ENCODE measurements around the gene OR1D5. TPM values are rescaled to one million over a fixed set of nuclear protein-coding genes. Genes with fewer than 3 reads are reported as not detected.
A peak's percentile ranks its signal among the peaks of the same experiment; 100 is the strongest.
"Not testable (repeated sequence)": the region's sequence is repeated elsewhere in the genome, so short reads cannot be mapped to it uniquely, and the experiment has no call there.

OR1D5 gene, protein sequence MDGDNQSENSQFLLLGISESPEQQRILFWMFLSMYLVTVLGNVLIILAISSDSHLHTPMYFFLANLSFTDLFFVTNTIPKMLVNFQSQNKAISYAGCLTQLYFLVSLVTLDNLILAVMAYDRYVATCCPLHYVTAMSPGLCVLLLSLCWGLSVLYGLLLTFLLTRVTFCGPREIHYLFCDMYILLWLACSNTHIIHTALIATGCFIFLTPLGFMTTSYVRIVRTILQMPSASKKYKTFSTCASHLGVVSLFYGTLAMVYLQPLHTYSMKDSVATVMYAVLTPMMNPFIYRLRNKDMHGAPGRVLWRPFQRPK
- under 1 TPM in 1 of 4 donors, not detected in 3; 0.81 TPM for polyA plus RNA-seq
- long read RNA-seq, donor 1 = 0 reads
- long read RNA-seq, donor 2 = 0 reads
- long read RNA-seq, donor 3 = 0 reads
- long read RNA-seq, donor 4 = 0 reads
- long read RNA-seq, donor 5 = 0 reads
- long read RNA-seq, donor 6 = 0 reads
- long read RNA-seq, donor 7 = 0 reads
- long read RNA-seq, donor 8 = 0 reads
- long read RNA-seq, donor 9 = 0 reads
- long read RNA-seq, donor 10 = 0 reads

DNA sequence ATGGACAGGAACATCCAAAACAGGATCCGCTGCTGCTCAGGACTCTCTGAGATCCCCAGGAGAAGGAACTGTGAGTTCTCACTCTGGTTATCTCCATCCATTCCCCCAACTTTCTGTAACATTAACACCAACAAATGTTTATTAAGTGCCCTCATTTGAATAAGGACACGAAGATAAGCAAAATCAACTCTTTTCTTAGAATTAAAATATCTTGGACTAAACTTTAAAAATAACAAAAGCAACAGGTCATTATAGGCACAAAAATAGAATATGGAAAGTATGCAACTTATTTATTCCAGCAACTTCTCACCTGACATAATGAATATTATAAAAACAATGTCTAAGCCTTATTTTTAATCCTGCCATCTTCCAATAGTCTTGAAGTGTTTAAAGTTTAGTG, at the start of gene OR1D5:
Gene OR1D5, minus strand, starts transcription at position 101 of the 400 bp plus-strand sequence. Its CDS starts 0 bp downstream, at position 101.
- not testable (repeated sequence) for H3K9me3 ChIP-seq (ENCODE audit: control insufficient read depth in 2 of 2, insufficient read depth in 1 of 2, low read depth in 1 of 2, low read length in 1 of 2); H3K4me1 ChIP-seq (ENCODE audit: control insufficient read depth in 3 of 3, insufficient read depth in 2 of 3, low read depth in 1 of 3, low read length in 2 of 3); H3K27me3 ChIP-seq (ENCODE audit: control insufficient read depth in 3 of 3, insufficient read depth in 3 of 3, low read length in 3 of 3); H3K27ac ChIP-seq (ENCODE audit: low read depth in 1 of 3, low read length in 2 of 3); H3K4me3 ChIP-seq (ENCODE audit: low read depth in 1 of 3, low read length in 3 of 3); H3K36me3 ChIP-seq (ENCODE audit: control insufficient read depth in 3 of 3, insufficient read depth in 2 of 3, low read depth in 1 of 3, low read length in 3 of 3); DNase-seq; FAIRE-seq
- WGBS, 3 donors = 43 to 98% methylated on average over 1 to 2 of the region's 2 CpGs; no CpG with 5 or more reads in 1 of the 3 donors

DNA sequence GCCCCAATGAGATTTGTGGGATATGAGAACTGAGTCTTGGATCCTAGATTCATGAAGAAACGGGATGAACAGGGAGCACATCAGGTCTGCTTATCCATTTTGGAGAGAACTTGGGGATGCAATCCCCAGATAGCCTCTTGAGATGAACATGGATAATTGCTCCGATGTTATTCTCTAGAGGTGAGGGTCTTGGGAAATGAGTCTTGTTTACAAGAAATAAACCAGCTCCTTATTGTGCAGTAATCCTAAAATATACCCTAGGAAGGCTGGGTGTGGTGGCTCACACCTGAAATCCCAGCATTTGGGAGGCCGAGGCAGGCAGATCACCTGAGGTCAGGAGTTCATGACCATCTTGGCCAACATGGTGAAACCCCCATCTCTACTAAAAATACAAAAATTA, 40.9 kb upstream of the OR1D5 start, which contains the start of gene OR1D2:
Gene OR1D2, minus strand, starts transcription at position 101 of the 400 bp plus-strand sequence. CDS start 11,426 bp downstream, outside the sequence.
- FAIRE-seq = no peak
- H3K9me3 ChIP-seq (ENCODE audit: control insufficient read depth in 2 of 2, insufficient read depth in 1 of 2, low read depth in 1 of 2, low read length in 1 of 2) = no peaks in the 10 kb centered on the region
- H3K36me3 ChIP-seq (ENCODE audit: control insufficient read depth in 3 of 3, insufficient read depth in 2 of 3, low read depth in 1 of 3, low read length in 3 of 3) = no peaks in the 10 kb centered on the region
- H3K27ac ChIP-seq (ENCODE audit: low read depth in 1 of 3, low read length in 2 of 3) = no peak within 1 kb of the TSS
- no peak for DNase-seq
- H3K4me3 ChIP-seq (ENCODE audit: low read depth in 1 of 3, low read length in 3 of 3) = no peak within 1 kb of the TSS
- 57 to 75% (median 59%) methylated on average over 3 of the region's 3 CpGs for WGBS, 3 donors
- no peaks in the 10 kb centered on the region for H3K4me1 ChIP-seq (ENCODE audit: control insufficient read depth in 3 of 3, insufficient read depth in 2 of 3, low read depth in 1 of 3, low read length in 2 of 3)
- H3K27me3 ChIP-seq (ENCODE audit: control insufficient read depth in 3 of 3, insufficient read depth in 3 of 3, low read length in 3 of 3) = peaks cover 0 to 2% (median 0%) of the 10 kb centered on the region in 3 donors

DNA sequence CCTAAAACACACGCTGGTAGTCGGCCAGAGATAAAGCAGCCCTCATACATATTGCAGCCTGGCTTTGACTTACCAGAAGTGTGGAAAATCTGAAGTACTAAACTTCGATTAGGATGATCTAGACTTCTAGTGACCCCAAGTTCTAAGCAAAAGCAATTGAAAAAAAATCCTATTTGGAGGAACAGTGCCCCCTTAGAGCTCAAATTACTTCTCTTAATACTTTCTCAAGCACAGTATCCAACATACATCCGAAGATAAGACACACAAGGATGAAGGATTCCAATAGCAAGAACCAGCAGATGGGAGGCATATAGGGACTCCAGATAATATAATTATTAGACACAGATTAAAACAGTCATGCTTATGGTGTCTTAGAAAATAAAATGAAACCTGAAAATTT, 10.4 kb upstream of the OR1D5 start:
- H3K36me3 ChIP-seq (ENCODE audit: control insufficient read depth in 3 of 3, insufficient read depth in 2 of 3, low read depth in 1 of 3, low read length in 3 of 3); H3K9me3 ChIP-seq (ENCODE audit: control insufficient read depth in 2 of 2, insufficient read depth in 1 of 2, low read depth in 1 of 2, low read length in 1 of 2); FAIRE-seq; DNase-seq; H3K27ac ChIP-seq (ENCODE audit: low read depth in 1 of 3, low read length in 2 of 3); H3K4me1 ChIP-seq (ENCODE audit: control insufficient read depth in 3 of 3, insufficient read depth in 2 of 3, low read depth in 1 of 3, low read length in 2 of 3); H3K4me3 ChIP-seq (ENCODE audit: low read depth in 1 of 3, low read length in 3 of 3); H3K27me3 ChIP-seq (ENCODE audit: control insufficient read depth in 3 of 3, insufficient read depth in 3 of 3, low read length in 3 of 3): not testable (repeated sequence)
- WGBS, 3 donors = 63 to 72% (median 70%) methylated on average over 4 of the region's 4 CpGs

DNA sequence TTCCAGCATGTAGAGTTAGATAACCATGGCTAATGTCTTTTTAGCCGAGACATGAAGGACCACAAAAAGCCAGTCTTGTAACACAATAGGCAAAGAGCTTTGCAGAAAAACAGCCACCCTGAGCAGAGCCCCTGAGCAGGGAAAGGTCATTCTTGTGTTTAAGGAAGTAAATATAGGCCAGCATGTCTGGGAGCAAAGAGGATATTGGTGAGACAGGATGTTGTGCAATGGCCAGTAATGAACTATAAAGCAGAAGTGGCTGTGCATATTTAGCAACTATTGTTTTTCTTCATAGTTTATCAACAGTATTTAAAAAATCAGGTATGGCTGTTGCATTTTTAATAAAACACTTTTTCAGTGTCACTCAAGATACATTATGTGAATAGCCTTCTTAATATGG, 1.8 kb upstream of the OR1D5 start:
- not testable (repeated sequence) for H3K4me3 ChIP-seq (ENCODE audit: low read depth in 1 of 3, low read length in 3 of 3); DNase-seq; H3K27ac ChIP-seq (ENCODE audit: low read depth in 1 of 3, low read length in 2 of 3); H3K9me3 ChIP-seq (ENCODE audit: control insufficient read depth in 2 of 2, insufficient read depth in 1 of 2, low read depth in 1 of 2, low read length in 1 of 2); H3K4me1 ChIP-seq (ENCODE audit: control insufficient read depth in 3 of 3, insufficient read depth in 2 of 3, low read depth in 1 of 3, low read length in 2 of 3); H3K36me3 ChIP-seq (ENCODE audit: control insufficient read depth in 3 of 3, insufficient read depth in 2 of 3, low read depth in 1 of 3, low read length in 3 of 3); FAIRE-seq; H3K27me3 ChIP-seq (ENCODE audit: control insufficient read depth in 3 of 3, insufficient read depth in 3 of 3, low read length in 3 of 3)
- no CpG with 5 or more reads among the region's 1 CpG for WGBS, 3 donors

DNA sequence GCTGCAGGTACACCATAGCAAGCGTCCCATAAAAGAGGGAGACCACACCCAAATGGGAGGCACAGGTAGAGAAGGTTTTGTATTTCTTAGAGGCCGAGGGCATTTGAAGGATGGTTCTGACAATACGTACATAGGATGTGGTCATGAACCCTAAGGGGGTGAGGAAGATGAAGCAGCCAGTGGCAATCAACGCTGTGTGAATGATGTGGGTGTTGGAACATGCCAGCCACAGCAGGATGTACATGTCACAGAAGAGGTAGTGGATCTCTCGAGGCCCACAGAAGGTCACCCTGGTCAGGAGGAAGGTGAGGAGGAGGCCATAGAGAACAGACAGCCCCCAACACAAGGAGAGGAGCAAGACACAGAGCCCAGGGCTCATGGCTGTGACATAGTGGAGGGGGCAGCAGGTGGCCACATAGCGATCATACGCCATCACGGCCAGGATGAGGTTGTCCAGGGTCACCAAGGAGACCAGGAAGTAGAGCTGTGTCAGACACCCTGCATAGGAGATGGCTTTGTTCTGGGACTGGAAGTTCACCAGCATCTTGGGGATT, 506 bp downstream of the OR1D5 start:
- not testable (repeated sequence) for FAIRE-seq; H3K27ac ChIP-seq (ENCODE audit: low read depth in 1 of 3, low read length in 2 of 3); H3K27me3 ChIP-seq (ENCODE audit: control insufficient read depth in 3 of 3, insufficient read depth in 3 of 3, low read length in 3 of 3); H3K9me3 ChIP-seq (ENCODE audit: control insufficient read depth in 2 of 2, insufficient read depth in 1 of 2, low read depth in 1 of 2, low read length in 1 of 2); H3K36me3 ChIP-seq (ENCODE audit: control insufficient read depth in 3 of 3, insufficient read depth in 2 of 3, low read depth in 1 of 3, low read length in 3 of 3); DNase-seq; H3K4me3 ChIP-seq (ENCODE audit: low read depth in 1 of 3, low read length in 3 of 3); H3K4me1 ChIP-seq (ENCODE audit: control insufficient read depth in 3 of 3, insufficient read depth in 2 of 3, low read depth in 1 of 3, low read length in 2 of 3)
- 71 to 81% (median 79%) methylated on average over 8 of the region's 8 CpGs for WGBS, 3 donors

DNA sequence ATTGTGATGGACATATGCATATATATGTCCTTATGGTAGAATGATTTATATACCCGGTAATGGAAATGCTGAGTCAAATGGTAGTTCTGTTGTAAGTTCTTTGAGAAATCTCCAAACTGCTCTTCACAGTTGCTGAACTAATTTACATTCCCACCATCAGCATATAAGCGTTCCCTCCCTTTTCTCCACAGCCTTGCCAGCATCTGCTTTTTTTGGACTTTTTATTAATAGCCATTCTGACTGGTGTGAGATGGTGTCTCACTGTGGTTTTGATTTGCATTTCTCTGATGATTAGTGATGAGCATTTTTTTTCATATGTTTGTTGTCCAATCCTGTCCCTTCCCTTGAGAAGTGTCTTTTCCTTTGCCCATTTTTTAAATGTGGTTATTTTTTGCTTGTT, 8.5 kb downstream of the OR1D5 start:
- H3K27me3 ChIP-seq (ENCODE audit: control insufficient read depth in 3 of 3, insufficient read depth in 3 of 3, low read length in 3 of 3); H3K4me3 ChIP-seq (ENCODE audit: low read depth in 1 of 3, low read length in 3 of 3); FAIRE-seq; DNase-seq; H3K9me3 ChIP-seq (ENCODE audit: control insufficient read depth in 2 of 2, insufficient read depth in 1 of 2, low read depth in 1 of 2, low read length in 1 of 2); H3K27ac ChIP-seq (ENCODE audit: low read depth in 1 of 3, low read length in 2 of 3); H3K4me1 ChIP-seq (ENCODE audit: control insufficient read depth in 3 of 3, insufficient read depth in 2 of 3, low read depth in 1 of 3, low read length in 2 of 3); H3K36me3 ChIP-seq (ENCODE audit: control insufficient read depth in 3 of 3, insufficient read depth in 2 of 3, low read depth in 1 of 3, low read length in 3 of 3): not testable (repeated sequence)
- WGBS, 3 donors = 88 to 93% (median 90%) methylated on average over 1 of the region's 2 CpGs

DNA sequence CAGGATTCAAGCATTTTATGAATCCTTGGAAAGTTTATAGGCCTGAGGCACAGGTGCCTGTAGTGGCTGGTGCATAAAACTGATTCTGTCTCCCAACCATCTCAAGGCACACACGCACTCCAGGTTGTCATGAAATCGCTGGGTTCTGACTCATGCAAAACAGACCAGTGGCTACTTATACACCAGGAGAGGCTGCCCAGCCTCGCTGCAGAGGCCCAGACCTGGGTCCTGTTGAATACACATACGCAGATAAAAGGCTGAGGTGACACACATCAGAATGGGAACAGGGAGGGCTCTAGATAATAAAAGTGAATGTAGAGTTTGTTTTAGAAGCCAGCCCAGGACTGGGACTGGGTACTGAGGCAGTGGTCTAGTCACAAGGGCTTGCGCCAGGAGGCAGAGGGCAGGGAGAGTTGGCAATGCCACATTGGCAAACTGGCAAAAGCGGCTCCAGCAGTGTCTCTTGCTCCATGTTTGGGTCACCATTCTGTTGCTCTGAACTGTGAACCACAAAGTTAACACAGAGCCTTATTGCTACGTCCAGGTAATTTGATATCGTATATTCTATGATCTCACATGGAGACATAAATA, 13.6 kb downstream of the OR1D5 start:
- H3K4me1 ChIP-seq (ENCODE audit: control insufficient read depth in 3 of 3, insufficient read depth in 2 of 3, low read depth in 1 of 3, low read length in 2 of 3) = peaks cover 0 to 2% (median 0%) of the 10 kb centered on the region in 3 donors
- 91 to 93% (median 91%) methylated on average over 8 of the region's 8 CpGs for WGBS, 3 donors
- H3K4me3 ChIP-seq (ENCODE audit: low read depth in 1 of 3, low read length in 3 of 3) = peak overlapping the region in 1 of 3 donors; percentile 79
- no peaks in the 10 kb centered on the region for H3K27me3 ChIP-seq (ENCODE audit: control insufficient read depth in 3 of 3, insufficient read depth in 3 of 3, low read length in 3 of 3)
- no peaks in the 10 kb centered on the region for H3K9me3 ChIP-seq (ENCODE audit: control insufficient read depth in 2 of 2, insufficient read depth in 1 of 2, low read depth in 1 of 2, low read length in 1 of 2)
- H3K36me3 ChIP-seq (ENCODE audit: control insufficient read depth in 3 of 3, insufficient read depth in 2 of 3, low read depth in 1 of 3, low read length in 3 of 3) = no peaks in the 10 kb centered on the region
- DNase-seq (no peak), FAIRE-seq (no peak)
- no peak overlapping the region for H3K27ac ChIP-seq (ENCODE audit: low read depth in 1 of 3, low read length in 2 of 3)

DNA sequence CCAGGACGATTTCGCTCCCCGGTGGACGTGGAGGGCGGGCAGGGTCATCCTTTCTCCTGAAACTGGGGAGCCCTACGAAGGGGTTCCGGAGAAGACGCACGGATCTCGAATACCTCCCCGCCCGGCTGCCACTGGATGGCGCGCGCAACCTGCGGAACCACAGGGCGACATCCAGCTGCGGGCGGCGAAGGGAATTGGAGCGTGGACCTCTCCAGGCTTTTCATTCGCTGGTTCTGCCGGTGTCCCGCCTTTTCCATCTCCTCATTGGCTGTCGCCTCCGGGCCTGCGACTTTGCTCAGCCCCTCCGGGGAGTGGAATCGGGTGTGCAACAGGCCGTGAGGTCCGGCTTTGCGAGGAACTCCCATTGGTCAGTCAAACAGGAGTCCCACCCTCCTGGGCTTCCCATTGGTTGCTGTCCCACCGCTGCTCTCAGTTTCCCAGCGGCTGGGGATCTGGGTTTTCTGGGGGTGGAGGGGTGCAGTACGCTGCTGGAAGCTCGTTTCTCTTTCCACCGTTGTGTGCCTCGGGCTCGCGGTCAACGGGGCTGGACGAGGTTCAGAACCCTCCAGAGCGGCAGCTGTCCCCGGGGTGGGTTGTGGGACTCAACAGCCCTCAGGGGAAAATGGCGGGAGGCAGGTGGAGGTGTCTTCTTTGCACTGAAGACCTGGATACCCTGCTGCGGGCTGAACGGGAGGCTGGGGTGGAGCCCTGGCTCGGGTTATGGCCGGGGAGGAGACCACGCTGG, 14.5 kb downstream of the OR1D5 start:
- Histone ChIP-seq H3K9me3 (ENCODE audit: control insufficient read depth in 2 of 2, insufficient read depth in 1 of 2, low read depth in 1 of 2, low read length in 1 of 2) (peaks cover 0 to 8% of the 10 kb centered on the region in 2 donors), H3K27ac (ENCODE audit: low read depth in 1 of 3, low read length in 2 of 3) (peak overlapping the region in 2 of 3 donors; percentile 67 to 68), H3K36me3 (ENCODE audit: control insufficient read depth in 3 of 3, insufficient read depth in 2 of 3, low read depth in 1 of 3, low read length in 3 of 3) (no peaks in the 10 kb centered on the region), H3K4me3 (ENCODE audit: low read depth in 1 of 3, low read length in 3 of 3) (peak overlapping the region; percentile 48 to 79 (median 49)), H3K4me1 (ENCODE audit: control insufficient read depth in 3 of 3, insufficient read depth in 2 of 3, low read depth in 1 of 3, low read length in 2 of 3) (peaks cover 0 to 2% (median 0%) of the 10 kb centered on the region in 3 donors), H3K27me3 (ENCODE audit: control insufficient read depth in 3 of 3, insufficient read depth in 3 of 3, low read length in 3 of 3) (no peaks in the 10 kb centered on the region)
- 1 to 2% (median 1%) methylated on average over 44 to 50 of the region's 50 CpGs for WGBS, 3 donors
- DNase-seq (peak; percentile 96 to 97), FAIRE-seq (no peak)

All from small intestine (tissue), 16 donors.